CD4-positive, CD25-positive, alpha-beta regulatory T cell (primary cell): ENCODE measurements around the gene KLK10. TPM values are rescaled to one million over a fixed set of nuclear protein-coding genes. Genes with fewer than 3 reads are reported as not detected.
A peak's percentile ranks its signal among the peaks of the same experiment; 100 is the strongest.

Source experiments
- ATAC-seq, 2 donors: fragments of 150-1000 bp; cut with Tn5 transposase; one replicate each; pipeline ENCODE4 v1.10.0; 2021; ENCODE audit warnings: low read depth in 2 of 2, moderate number of reproducible peaks in 2 of 2, moderate library complexity in 1 of 2
- DNase-seq, 3 donors: peaks; one replicate each; pipeline versions ENCODE4 v3.0.0 to v3.0.0-alpha.2; 2012 to 2022; ENCODE audit warnings: mixed read lengths in 1 of 3
- H3K27ac ChIP-seq: one replicate; pipeline ENCODE4 v1.7.0; 2013; ENCODE audit warnings: mild to moderate bottlenecking, low read length; ENCODE audit not compliant: insufficient read depth, poor library complexity, severe bottlenecking
- H3K27me3 ChIP-seq: one replicate; pipeline ENCODE4 v1.7.0; 2013; ENCODE audit warnings: low read length; ENCODE audit not compliant: control insufficient read depth, insufficient read depth
- H3K36me3 ChIP-seq: one replicate; pipeline ENCODE4 v1.7.0; 2013; ENCODE audit warnings: mild to moderate bottlenecking, low read length, moderate library complexity; ENCODE audit not compliant: control insufficient read depth, insufficient read depth
- H3K4me1 ChIP-seq: 2 replicates; pipeline ENCODE4 v1.7.0; 2013; ENCODE audit warnings: mild to moderate bottlenecking, low read length; ENCODE audit not compliant: insufficient read depth, control insufficient read depth, poor library complexity, severe bottlenecking
- H3K4me3 ChIP-seq: one replicate; pipeline ENCODE4 v1.7.0; 2013; ENCODE audit warnings: low read depth, mild to moderate bottlenecking, low read length, moderate library complexity
- H3K9me3 ChIP-seq, 2 experiments: 1 replicate in 1 of 2; 2 replicates in 1 of 2; pipeline ENCODE4 v1.7.0; 2013; ENCODE audit warnings: low read length in 2 of 2, mild to moderate bottlenecking in 1 of 2, moderate library complexity in 1 of 2; ENCODE audit not compliant: control insufficient read depth in 2 of 2
- H3K27ac Mint-ChIP-seq, 3 donors: one replicate each; pipeline ENCODE4 v1.8.0; 2020 to 2022; ENCODE audit warnings: mild to moderate bottlenecking in 3 of 3, mixed read lengths in 3 of 3, moderate library complexity in 2 of 3
- H3K27me3 Mint-ChIP-seq: one replicate; pipeline ENCODE4 v1.8.0; 2022; ENCODE audit warnings: mild to moderate bottlenecking, mixed read lengths
- H3K36me3 Mint-ChIP-seq: one replicate; pipeline ENCODE4 v1.8.0; 2020; ENCODE audit warnings: mixed read lengths
- H3K4me1 Mint-ChIP-seq, 4 donors: one replicate each; pipeline ENCODE4 v1.8.0; 2020 to 2022; ENCODE audit warnings: mixed read lengths in 4 of 4, mild to moderate bottlenecking in 1 of 4
- H3K4me3 Mint-ChIP-seq, 4 donors: one replicate each; pipeline ENCODE4 v1.8.0; 2020 to 2022; ENCODE audit warnings: mild to moderate bottlenecking in 4 of 4, mixed read lengths in 4 of 4, moderate library complexity in 3 of 4
- H3K9me3 Mint-ChIP-seq, 7 donors: one replicate each; pipeline ENCODE4 v1.8.0; 2020 to 2022; ENCODE audit warnings: mixed read lengths in 7 of 7, mild to moderate bottlenecking in 3 of 7, moderate library complexity in 2 of 7
- polyA plus RNA-seq, 4 donors: library from polyadenylated mRNA; unstranded; fragments of 300-500 nt; fragmentation: Illumina TruSeq; gene quantifications; one replicate each; pipeline ENCODE4 v1.2.3, GENCODE V29; 2021
- total RNA-seq: library from RNA; stranded (reverse); gene quantifications from one replicate; pipeline ENCODE4 v1.2.3, GENCODE V29; 2022

Gene KLK10
- total and polyA plus RNA-seq, 5 donors from 2014 or later: not detected

DNA sequence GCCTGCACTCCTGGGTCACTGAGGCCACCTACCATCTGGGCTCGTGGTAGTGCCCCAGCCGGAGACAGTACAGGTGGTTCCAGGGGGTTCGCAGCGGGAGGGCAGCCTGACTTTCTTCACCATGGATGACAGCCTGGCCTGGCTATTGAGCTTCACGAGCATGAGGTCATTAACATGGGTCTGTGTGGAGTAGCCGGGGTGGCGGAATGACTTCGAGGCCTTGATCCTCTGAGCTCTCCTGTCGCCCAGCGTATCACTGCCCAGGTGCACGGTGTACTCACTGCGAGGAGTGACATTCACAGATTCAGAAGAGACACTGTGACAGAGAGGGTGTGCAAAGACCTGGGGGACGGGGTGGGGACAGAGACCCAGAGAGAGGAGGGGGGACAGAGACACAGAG, 39.3 kb downstream of the KLK10 start:
- Mint-ChIP-seq H3K4me3 (no peak overlapping the region), H3K36me3 (no peaks in the 10 kb centered on the region), H3K27ac (no peak overlapping the region), H3K27me3 (peaks cover 13% of the 10 kb centered on the region), H3K4me1 (no peaks in the 10 kb centered on the region), H3K9me3 (peaks cover 0 to 3% (median 0%) of the 10 kb centered on the region in 7 donors)
- DNase-seq (no peak), ATAC-seq (no peak)
- H3K4me1 ChIP-seq: no peaks in the 10 kb centered on the region
- no peaks in the 10 kb centered on the region for H3K9me3 ChIP-seq
- no peak overlapping the region for H3K27ac ChIP-seq
- no peaks in the 10 kb centered on the region for H3K36me3 ChIP-seq
- no peaks in the 10 kb centered on the region for H3K27me3 ChIP-seq
- H3K4me3 ChIP-seq: no peak overlapping the region

DNA sequence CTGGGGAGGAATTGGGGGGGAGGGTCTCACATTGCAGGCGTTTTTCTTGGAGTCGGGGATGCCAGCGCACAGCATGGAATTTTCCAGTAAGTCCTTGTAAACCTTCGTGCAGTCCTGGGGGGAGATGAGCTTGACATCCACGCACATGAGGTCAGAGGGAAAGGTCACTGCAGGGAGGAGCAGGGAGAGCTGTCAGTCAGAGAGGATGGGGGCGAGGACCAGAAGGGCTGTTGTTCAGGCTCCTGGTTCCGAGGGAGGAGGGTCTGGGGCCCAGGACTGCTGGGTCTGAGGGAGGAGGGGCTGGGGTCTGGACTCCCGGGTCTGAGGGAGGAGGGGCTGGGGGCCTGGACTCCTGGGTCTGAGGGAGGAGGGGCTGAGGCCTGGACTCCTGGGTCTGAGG, 39.8 kb downstream of the KLK10 start:
- no peaks in the 10 kb centered on the region for H3K4me1 Mint-ChIP-seq
- H3K4me3 Mint-ChIP-seq: no peak overlapping the region
- H3K36me3 Mint-ChIP-seq: no peaks in the 10 kb centered on the region
- DNase-seq (no peak), ATAC-seq (no peak)
- no peak overlapping the region for H3K4me3 ChIP-seq
- H3K4me1 ChIP-seq: no peaks in the 10 kb centered on the region
- H3K9me3 Mint-ChIP-seq: peaks cover 0 to 3% (median 0%) of the 10 kb centered on the region in 7 donors
- H3K36me3 ChIP-seq: no peaks in the 10 kb centered on the region
- no peak overlapping the region for H3K27ac Mint-ChIP-seq
- H3K27me3 ChIP-seq: no peaks in the 10 kb centered on the region
- H3K9me3 ChIP-seq: no peaks in the 10 kb centered on the region
- H3K27ac ChIP-seq: no peak overlapping the region
- H3K27me3 Mint-ChIP-seq: peaks cover 9% of the 10 kb centered on the region

DNA sequence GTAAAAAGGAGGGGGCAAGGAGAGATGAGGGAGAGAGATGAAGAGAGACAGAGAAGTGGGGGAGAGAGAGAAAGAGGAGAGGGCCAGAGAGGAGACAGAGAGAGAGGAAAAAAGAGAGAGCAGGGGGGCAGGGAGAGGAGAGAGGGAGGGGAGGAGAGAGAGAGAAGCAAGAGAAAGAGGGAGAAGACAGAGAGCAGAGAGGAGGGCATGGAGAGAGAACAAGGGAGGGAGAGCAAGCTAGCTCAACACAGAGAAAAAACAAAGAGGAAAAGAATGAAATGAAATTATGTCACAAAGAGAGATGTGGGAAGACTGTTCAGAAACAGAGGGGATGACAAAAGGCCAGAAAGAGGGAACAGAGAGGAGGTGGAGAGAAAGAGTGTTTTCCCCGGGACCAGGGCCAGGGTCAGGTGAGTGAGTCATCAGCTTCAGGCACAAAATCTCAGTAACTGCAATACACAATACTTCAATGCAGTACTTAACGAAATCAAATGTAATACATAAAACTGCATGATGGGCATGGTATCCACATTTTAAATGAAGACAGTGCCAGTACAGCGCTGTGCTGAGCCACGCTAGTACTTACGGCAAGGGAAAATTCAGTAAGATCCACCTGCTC, 40.6 kb downstream of the KLK10 start:
- no peak for DNase-seq
- no peaks in the 10 kb centered on the region for H3K9me3 ChIP-seq
- H3K4me3 ChIP-seq: no peak overlapping the region
- H3K36me3 Mint-ChIP-seq: no peaks in the 10 kb centered on the region
- H3K27ac ChIP-seq: no peak overlapping the region
- H3K36me3 ChIP-seq: no peaks in the 10 kb centered on the region
- H3K9me3 Mint-ChIP-seq: peaks cover 0 to 3% (median 0%) of the 10 kb centered on the region in 7 donors
- H3K4me3 Mint-ChIP-seq: no peak overlapping the region
- H3K27me3 ChIP-seq: no peaks in the 10 kb centered on the region
- peaks cover 15% of the 10 kb centered on the region for H3K27me3 Mint-ChIP-seq
- no peak overlapping the region for H3K27ac Mint-ChIP-seq
- no peaks in the 10 kb centered on the region for H3K4me1 Mint-ChIP-seq
- ATAC-seq: no peak
- no peaks in the 10 kb centered on the region for H3K4me1 ChIP-seq

DNA sequence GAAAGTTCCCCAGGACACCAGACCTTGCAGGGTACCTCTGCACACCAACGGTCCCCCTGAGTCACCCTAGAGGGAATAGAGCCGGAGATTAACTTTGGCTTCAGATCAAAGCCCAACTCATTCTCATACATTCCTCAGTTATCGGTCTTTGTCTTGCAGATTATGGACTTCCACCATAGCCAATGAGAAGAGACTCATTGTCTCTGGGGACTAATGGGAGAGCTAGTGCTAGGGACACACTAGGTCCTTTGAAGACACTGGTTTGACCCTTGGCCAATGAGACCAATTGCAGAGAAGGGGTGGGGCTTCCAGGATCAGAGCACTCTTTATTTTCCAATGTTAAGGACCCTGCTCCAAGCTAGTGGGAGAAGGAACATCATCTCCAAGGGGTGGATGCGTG, 41.9 kb downstream of the KLK10 start:
- DNase-seq: no peak

DNA sequence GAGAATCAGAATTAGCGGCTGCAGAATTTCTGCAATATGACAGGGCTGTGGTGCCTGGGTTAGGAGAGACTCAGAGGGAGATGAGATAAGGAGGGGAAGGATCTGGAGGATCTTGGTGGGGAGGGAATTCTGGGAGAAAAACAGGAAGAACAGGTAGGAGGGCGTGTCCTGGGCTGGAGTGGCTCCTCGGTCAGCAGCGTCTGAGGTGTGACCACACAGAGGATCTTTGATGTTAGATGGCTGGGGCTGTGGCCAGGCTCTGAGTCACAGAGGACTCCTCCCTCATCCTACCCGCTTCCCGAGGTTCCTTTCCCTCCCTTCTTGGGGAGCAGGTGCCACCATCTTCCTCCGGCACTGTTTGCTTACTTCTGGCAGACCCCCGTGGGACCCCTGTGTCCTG, 43.7 kb downstream of the KLK10 start:
- no peak overlapping the region for H3K27ac ChIP-seq
- H3K4me1 ChIP-seq: no peaks in the 10 kb centered on the region
- ATAC-seq: no peak
- Mint-ChIP-seq H3K9me3 (no peaks in the 10 kb centered on the region), H3K4me3 (no peak overlapping the region), H3K4me1 (no peaks in the 10 kb centered on the region), H3K27ac (no peak overlapping the region), H3K36me3 (no peaks in the 10 kb centered on the region), H3K27me3 (peaks cover 30% of the 10 kb centered on the region)
- H3K9me3 ChIP-seq: no peaks in the 10 kb centered on the region
- H3K27me3 ChIP-seq: no peaks in the 10 kb centered on the region
- no peaks in the 10 kb centered on the region for H3K36me3 ChIP-seq
- no peak for DNase-seq
- H3K4me3 ChIP-seq: no peak overlapping the region

More for the DNA sequence above, 41.9 kb downstream of the KLK10 start:
- Mint-ChIP-seq H3K36me3 (no peaks in the 10 kb centered on the region), H3K9me3 (peaks cover 0 to 3% (median 0%) of the 10 kb centered on the region in 7 donors), H3K4me3 (no peak overlapping the region), H3K4me1 (no peaks in the 10 kb centered on the region), H3K27ac (peak overlapping the region in 1 of 3 donors; percentile 82), H3K27me3 (peaks cover 27% of the 10 kb centered on the region)
- H3K27ac ChIP-seq: no peak overlapping the region
- H3K27me3 ChIP-seq: no peaks in the 10 kb centered on the region
- no peak for ATAC-seq
- H3K9me3 ChIP-seq: no peaks in the 10 kb centered on the region
- H3K4me1 ChIP-seq: no peaks in the 10 kb centered on the region
- no peaks in the 10 kb centered on the region for H3K36me3 ChIP-seq
- H3K4me3 ChIP-seq: no peak overlapping the region

DNA sequence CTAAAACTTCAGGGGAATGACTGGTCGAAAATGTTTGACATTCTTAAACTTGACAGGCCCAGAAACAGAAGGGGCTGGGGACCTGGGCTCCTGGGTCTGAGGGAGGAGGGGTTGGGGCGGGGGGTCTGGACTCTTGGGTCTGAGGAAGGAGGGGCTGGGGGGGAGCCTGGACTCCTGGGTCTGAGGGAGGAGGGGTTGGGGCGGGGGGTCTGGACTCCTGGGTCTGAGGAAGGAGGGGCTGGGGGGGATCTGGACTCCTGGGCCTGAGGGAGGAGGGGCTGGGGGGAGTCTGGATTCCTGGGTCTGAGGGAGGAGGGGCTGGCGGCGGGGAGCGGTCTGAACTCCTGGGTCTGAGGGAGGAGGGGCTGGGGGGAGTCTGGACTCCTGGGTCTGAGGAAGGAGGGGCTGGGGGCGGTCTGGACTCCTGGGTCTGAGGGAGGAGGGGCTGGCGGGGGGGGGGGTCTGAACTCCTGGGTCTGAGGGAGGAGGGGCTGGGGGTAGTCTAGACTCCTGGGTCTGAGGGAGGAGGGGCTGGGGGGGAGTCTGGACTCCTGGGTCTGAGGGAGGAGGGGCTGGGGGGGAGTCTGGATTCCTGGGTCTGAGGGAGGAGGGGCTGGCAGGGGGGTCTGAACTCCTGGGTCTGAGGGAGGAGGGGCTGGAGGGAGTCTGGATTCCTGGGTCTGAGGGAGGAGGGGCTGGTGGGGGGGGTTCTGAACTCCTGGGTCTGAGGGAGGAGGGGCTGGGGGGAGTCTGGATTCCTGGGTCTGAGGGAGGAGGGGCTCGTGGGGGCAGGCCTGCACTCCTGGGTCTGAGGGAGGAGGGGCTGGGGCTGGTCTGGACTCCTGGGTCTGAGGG, 44.6 kb downstream of the KLK10 start:
- Mint-ChIP-seq H3K4me3 (no peak overlapping the region), H3K27ac (no peak overlapping the region), H3K36me3 (no peaks in the 10 kb centered on the region), H3K27me3 (peaks cover 29% of the 10 kb centered on the region), H3K4me1 (no peaks in the 10 kb centered on the region), H3K9me3 (no peaks in the 10 kb centered on the region)
- DNase-seq (no peak), ATAC-seq (no peak)
- no peaks in the 10 kb centered on the region for H3K36me3 ChIP-seq
- H3K27ac ChIP-seq: no peak overlapping the region
- H3K9me3 ChIP-seq: no peaks in the 10 kb centered on the region
- no peak overlapping the region for H3K4me3 ChIP-seq
- no peaks in the 10 kb centered on the region for H3K27me3 ChIP-seq
- H3K4me1 ChIP-seq: no peaks in the 10 kb centered on the region

DNA sequence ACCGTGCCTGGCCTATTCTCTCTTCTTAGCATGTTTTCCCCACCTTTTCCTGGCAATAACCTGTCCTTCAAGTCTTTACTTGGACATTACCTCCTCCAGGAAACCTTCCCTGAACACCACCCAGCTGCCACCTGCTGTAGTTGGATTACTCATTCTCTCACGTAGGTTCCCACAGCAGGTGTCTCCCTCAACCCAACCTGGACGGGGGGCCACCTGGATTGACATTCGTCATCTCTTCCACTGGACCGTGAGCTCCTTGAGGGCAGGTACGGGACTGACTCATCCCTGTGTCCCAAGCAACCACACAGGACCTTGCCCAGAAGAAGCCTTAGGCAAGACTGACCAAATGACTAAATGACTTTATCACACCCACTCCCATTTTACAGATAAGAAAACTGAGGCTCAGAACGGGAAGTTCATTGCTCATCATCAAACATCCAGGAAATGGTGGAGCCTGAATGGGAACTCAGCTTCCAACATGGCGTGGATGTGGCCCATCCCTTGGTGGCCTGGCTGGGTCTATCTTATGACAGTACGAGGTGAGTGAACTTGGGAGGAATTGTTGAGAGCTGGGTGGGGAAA, 46.6 kb downstream of the KLK10 start:
- H3K9me3 ChIP-seq: no peaks in the 10 kb centered on the region
- Mint-ChIP-seq H3K4me1 (no peaks in the 10 kb centered on the region), H3K9me3 (no peaks in the 10 kb centered on the region), H3K4me3 (no peak overlapping the region), H3K27me3 (peaks cover 29% of the 10 kb centered on the region), H3K27ac (no peak overlapping the region), H3K36me3 (no peaks in the 10 kb centered on the region)
- H3K27ac ChIP-seq: no peak overlapping the region
- DNase-seq (no peak), ATAC-seq (no peak)
- H3K36me3 ChIP-seq: no peaks in the 10 kb centered on the region
- no peaks in the 10 kb centered on the region for H3K4me1 ChIP-seq
- no peaks in the 10 kb centered on the region for H3K27me3 ChIP-seq
- H3K4me3 ChIP-seq: no peak overlapping the region
